Measurements from ENCODE around the gene NLRP4.
"Not testable (repeated sequence)": the region's sequence is repeated elsewhere in the genome, so short reads cannot be mapped to it uniquely, and the experiment has no call there.

The NLRP4 gene

GRCh38 chr19:55901369-55902079, 65.2 kb downstream of the NLRP4 start:
- no peak for DNase-seq

DNA sequence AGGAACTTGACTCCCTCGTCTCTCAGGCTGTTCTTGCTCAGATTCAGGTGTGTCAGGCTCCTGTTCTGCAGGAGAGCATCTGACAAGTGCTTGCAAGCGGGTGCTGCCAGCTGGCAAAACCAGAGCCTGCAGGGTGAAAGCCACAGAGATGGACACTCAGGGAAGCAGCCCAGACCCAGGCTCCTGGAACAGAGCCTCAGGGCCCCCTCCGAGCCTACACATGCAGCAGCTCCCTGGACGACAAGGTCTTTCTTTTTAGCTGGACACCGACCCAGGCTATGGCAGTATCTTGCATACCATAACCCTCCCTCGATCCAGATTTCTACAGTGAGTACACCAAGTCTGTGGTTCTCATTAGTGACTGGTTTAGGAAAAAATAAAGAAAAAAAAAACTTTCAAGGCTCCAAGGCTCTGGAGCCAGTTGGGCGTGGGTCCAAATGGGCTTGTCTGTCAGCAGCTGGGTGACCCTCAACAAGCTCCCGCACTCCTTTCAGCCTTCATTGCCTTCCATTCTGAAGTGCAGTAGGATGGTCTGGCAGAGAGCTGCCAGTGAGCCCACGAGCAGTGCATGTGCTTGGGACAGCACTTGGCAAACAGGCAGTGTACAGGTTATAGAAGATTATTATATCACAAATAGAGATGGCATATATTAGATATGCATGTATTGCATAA, 65.9 kb downstream of the NLRP4 start:
- DNase-seq, result no peak

GRCh38 chr19:55907286-55907685, 70.9 kb downstream of the NLRP4 start:
- DNase-seq, result no peak

DNA sequence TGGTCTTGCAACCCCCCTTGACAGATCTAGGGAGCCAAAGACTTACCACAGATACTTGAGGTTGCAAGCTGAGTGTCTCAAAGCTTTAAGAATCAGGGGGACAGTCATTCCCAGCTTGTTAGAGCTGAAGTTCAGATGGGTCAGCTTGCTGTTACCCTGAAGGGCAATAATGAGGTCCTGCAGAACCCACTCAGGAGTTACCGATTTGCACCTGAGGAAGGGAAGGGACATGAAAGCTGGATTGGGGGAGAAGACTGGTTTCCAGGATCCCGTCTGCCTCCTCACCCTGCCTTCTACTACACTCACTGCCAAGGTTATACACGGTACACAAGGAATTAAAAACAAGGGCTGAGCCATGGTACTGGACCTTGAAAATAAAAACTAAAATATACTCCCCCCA, 71.4 kb downstream of the NLRP4 start:
- no peak for DNase-seq

DNA sequence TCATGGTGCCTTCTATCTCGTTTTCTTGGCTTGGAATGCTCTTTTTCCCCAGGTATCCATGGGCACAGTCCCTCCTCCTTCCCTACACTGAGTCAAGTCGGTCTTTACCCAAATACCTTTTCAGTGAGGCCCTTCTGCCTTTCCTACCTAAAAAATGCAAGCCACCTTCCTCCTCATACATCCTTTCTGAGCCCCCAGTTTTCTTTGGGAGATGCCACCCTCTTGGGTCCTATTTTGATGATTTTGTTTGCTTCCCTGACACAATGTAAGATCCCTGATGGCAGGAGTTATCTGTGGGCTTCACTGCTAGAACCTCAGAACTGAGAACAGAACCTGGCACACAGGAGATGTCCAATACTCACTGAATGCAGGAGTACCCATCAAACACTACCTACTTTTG, 73.5 kb downstream of the NLRP4 start:
- no peak for DNase-seq

- DNase-seq, result no peak
Measured at GRCh38 chr19:55912916-55913315, 76.6 kb downstream of the NLRP4 start.

GRCh38 chr19:55913643-55914268, 77.4 kb downstream of the NLRP4 start:
- no peak for DNase-seq

DNA sequence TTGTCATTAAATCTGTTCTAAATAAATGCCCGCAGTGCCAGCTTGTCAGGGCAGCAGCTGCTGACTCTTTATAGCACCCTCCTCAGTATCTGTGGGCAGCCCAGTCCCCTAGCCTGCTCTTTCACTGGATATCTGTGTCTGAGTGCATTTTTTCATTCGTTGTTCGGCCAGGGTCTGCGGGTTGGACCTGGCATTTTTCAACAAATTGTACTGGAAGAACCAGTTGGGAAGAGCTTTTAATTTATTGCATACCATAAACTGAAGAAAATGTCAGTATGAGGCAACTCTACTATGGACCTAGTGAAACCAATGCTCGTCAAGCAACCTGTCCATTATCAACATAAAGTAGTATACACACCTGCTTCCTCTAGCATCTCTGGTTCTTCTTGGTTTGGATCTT, 87.2 kb downstream of the NLRP4 start:
- no peak for DNase-seq

DNA sequence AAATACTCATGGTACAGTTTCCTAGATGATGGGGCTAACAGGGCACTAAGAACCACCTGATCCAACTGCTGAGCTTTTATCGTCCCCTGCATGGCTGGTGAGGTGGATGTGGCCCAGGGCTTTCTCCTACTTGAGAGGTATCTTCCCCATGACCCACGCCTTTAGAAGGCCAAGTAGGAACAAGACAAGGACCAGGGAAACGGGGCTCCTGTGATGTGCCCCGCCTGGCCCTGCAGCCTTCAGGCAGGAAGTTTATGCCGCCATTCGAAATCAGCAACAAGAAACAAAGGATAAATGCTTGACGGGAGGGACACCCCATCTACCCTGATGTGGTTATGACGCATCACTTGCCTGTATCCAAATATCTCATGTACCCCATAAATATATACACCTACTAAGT, 91.7 kb downstream of the NLRP4 start:
- no peak for DNase-seq

DNA sequence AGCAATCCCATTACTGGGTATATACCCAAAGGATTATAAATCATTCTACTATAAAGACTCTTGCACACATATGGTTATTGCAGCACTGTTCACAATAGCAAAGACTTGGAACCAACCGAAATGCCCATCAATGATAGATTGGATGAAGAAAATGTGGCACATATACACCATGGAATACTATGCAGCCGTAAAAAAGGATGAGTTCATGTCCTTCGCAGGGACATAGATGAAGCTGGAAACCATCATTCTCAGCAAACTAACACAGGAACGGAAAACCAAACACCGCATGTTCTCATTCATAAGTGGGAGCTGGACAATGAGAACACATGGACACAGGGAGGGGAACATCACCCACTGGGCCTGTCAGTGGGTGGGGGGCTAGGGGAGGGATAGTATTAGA, 92.9 kb downstream of the NLRP4 start:
- not testable (repeated sequence) for DNase-seq

DNA sequence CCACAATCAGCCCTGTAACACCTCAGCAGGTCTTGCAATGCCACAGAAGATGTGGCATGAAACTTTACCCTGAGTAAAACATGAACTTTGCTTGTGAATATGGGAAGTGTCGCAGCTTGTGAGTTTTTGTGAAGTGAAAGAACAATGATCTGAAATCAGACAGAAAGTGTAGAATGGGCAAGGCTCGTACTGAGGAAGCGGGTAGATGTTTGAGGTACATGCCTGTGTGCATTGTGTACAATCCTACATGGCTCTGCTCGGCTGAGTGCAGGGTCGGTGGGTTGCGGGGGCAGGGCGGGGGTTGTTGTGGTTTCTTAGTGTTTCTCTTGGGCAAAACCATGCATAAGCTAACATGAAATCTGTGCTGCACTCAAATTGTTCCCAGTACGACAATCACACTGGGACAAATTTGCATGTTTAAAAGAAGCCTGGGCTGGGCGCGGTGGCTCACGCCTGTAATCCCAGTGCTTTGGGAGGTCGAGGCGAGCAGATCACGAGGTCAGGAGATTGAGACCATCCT, 94.7 kb downstream of the NLRP4 start:
- DNase-seq, result no peak
